Superior temporal gyrus (tissue), 1 donor: Measurements from ENCODE around the gene HTR3B.

ENCODE experiments used
- DNase-seq: peaks from one replicate; pipeline ENCODE4 v3.0.0-alpha.2; 2016; ENCODE audit errors: extremely low spot score

HTR3B gene

GRCh38 chr11:113991170-113991569 lies 86.6 kb downstream of the HTR3B start:
- DNase-seq: no peak

- peak; percentile 71 for DNase-seq
Measured at GRCh38 chr11:113991718-113992458, 87.3 kb downstream of the HTR3B start.

- DNase-seq: no peak
Measured at GRCh38 chr11:113992459-113993110, 88.0 kb downstream of the HTR3B start.

- peak; percentile 48 for DNase-seq
Measured at GRCh38 chr11:113994077-113994954, 89.7 kb downstream of the HTR3B start.
